Right lobe of liver (tissue), 4 donors: ENCODE results near the gene DST.

Source experiments
- POLR2A ChIP-seq: fragments of 450-650 bp; IDR thresholded peaks from one replicate; pipeline ENCODE4 v1.6.1; 2017; ENCODE audit warnings: antibody characterized with exemption, mild to moderate bottlenecking
- TF ChIP-seq, protein P1 (sequence below), 4 donors: fragments of 200-600 bp in 3 of 4; fragments of 450-650 bp in 1 of 4; IDR thresholded peaks; one replicate each; pipeline versions ENCODE4 v1.5.1 to v1.8.0; 2016 to 2022; ENCODE audit warnings: antibody characterized with exemption in 4 of 4, mild to moderate bottlenecking in 2 of 4
- donor health status: DM: no; HTN: no; CAD: no.
- donor health status: DM: no; HTN: no; CAD: no.
- donor health status: DM: no; HTN: yes; CAD: no.

DNA sequence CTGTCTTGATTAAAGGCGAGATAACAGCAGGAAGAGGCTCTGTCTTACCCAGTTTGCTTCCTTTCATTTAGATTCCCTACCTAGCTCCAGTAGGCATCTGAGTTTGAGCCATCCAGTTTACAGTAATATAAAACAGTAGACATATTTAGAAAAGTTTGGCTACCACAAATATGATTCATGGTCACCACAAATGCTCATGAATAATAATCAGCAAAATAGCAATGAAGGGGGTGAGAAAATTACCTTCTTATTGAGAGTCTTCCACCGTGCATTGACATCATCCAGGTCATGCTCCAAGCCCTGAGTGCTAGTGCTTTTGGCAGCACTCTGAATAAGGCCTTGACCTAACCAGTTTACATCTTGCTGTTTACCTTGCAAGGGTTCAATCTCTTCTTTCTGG is 106.2 kb downstream of the DST start:
- TF ChIP-seq, protein P1, sequence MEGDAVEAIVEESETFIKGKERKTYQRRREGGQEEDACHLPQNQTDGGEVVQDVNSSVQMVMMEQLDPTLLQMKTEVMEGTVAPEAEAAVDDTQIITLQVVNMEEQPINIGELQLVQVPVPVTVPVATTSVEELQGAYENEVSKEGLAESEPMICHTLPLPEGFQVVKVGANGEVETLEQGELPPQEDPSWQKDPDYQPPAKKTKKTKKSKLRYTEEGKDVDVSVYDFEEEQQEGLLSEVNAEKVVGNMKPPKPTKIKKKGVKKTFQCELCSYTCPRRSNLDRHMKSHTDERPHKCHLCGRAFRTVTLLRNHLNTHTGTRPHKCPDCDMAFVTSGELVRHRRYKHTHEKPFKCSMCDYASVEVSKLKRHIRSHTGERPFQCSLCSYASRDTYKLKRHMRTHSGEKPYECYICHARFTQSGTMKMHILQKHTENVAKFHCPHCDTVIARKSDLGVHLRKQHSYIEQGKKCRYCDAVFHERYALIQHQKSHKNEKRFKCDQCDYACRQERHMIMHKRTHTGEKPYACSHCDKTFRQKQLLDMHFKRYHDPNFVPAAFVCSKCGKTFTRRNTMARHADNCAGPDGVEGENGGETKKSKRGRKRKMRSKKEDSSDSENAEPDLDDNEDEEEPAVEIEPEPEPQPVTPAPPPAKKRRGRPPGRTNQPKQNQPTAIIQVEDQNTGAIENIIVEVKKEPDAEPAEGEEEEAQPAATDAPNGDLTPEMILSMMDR (IDR thresholded peaks at IDR 0.05), result no peak
- no peak for TF ChIP-seq POLR2A
